Thyroid gland (tissue), 4 donors: ENCODE data around the gene HSPA1L.

Experiments
- CTCF ChIP-seq, 6 experiments: fragments of 200-600 bp in 3 of 6; fragments of 450-650 bp in 3 of 6; sonication (generic) in 3 of 6; IDR thresholded peaks; one replicate each; pipeline ENCODE4 v1.5.1; 2016 to 2019; ENCODE audit warnings: antibody characterized with exemption in 6 of 6, mild to moderate bottlenecking in 2 of 6, inconsistent platforms in 1 of 6, moderate library complexity in 1 of 6
- POLR2A ChIP-seq, 2 donors: fragments of 450-650 bp; IDR thresholded peaks; one replicate each; pipeline ENCODE4 v1.6.1; 2017; ENCODE audit warnings: antibody characterized with exemption in 2 of 2, mild to moderate bottlenecking in 2 of 2, moderate library complexity in 1 of 2

- TF ChIP-seq CTCF (IDR thresholded peaks at IDR 0.05) = no peak
- TF ChIP-seq POLR2A (IDR thresholded peaks at IDR 0.05) = no peak
Measured at GRCh38 chr6:31782126-31782855, 32.8 kb downstream of the HSPA1L start.
